GM21360 (cell line): ENCODE results near the gene TMEM121.

ENCODE experiments used
- ATAC-seq: cut with Tn5 transposase; IDR thresholded peaks from one replicate; pipeline ENCODE4 v1.9.1; 2021; ENCODE audit warnings: mild to moderate bottlenecking, moderate library complexity; ENCODE audit not compliant: unreplicated experiment

Gene TMEM121

DNA sequence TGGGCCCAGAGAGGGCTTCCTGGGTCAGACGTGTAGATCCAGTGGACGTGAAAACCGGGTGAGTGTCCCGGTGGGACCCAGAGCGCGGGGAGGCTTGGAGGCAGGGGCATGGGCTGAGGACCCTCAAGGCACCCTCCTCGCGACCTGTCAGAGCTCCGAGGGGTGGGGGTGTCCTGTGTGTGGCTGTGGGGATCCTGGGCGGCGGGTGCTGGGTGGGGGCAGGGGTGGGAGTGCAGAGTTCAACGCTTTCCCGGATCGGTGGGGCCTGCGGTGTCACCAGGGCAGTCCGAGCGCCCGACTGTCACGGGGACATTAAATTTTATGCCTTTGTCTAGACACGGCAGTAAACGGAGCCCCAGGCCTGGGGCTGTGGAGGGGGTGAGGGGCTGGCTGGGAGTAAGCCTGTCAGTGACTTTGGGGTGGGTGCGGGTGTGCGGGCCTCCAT lies 1.0 kb downstream of the TMEM121 start:
- ATAC-seq: no peak

DNA sequence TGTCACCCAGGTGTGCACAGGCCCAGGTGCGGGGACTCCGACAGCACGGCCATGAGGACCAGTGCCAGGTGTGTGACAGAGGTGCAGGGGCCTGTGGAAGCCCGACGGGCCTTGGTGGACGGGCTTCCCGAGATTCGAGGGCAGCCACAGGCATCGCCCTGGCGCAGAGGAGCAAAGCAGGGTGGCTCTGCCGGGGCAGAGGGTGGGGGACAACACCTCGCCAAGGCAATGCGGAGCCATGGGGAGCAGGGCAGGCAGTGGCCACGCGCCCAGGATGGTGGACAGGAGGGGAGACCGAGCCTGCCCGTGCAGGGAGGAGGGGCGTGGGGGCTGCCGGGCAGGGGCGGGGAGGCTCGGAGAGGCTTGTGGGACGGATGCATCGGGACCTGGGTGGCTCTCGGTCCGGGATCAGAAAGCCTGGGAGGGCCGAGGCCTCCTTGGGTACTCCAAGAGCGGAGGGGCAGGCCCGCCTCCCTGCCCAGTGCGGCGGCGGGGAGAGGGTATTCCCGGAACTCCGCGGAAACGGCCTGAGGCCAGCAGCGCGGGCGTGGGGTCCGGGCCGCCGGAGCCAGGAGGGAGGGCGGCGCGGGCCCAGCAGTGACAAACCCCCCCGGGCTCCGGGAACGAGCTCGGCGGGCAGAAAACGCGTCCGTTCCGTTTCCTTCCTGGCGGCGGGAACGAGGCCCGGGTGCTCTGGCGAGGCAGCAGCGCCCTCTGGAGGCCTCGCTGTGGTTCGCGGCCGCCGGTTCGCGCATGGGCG lies 1.6 kb downstream of the TMEM121 start:
- peak; percentile 50 for ATAC-seq

DNA sequence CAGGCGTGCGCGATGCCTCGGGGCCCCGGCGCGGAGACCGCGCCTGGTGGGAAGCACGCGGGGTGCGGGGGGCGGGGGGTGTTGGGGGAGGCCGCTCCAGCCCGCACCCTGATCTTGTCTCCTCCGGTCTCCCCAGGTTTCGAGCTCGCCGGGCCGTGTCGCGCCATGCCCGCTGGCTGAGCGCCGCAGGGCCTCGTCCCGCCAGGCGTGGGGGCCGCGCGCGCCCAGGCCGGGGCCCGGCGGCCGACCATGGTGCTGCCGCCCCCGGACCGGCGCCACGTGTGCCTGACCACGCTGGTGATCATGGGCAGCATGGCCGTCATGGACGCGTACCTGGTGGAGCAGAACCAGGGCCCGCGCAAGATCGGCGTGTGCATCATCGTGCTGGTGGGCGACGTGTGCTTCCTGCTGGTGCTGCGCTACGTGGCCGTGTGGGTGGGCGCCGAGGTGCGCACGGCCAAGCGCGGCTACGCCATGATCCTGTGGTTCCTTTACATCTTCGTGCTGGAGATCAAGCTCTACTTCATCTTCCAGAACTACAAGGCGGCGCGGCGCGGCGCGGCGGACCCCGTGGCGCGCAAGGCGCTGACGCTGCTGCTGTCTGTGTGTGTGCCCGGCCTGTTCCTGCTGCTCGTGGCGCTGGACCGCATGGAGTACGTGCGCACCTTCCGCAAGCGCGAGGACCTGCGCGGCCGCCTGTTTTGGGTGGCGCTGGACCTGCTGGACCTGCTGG lies 2.4 kb downstream of the TMEM121 start:
- ATAC-seq: no peak

DNA sequence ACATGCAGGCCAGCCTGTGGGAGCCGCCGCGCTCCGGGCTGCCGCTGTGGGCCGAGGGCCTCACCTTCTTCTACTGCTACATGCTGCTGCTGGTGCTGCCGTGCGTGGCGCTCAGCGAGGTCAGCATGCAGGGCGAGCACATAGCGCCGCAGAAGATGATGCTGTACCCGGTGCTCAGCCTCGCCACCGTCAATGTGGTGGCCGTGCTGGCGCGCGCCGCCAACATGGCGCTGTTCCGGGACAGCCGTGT lies 2.9 kb downstream of the TMEM121 start:
- ATAC-seq: no peak

DNA sequence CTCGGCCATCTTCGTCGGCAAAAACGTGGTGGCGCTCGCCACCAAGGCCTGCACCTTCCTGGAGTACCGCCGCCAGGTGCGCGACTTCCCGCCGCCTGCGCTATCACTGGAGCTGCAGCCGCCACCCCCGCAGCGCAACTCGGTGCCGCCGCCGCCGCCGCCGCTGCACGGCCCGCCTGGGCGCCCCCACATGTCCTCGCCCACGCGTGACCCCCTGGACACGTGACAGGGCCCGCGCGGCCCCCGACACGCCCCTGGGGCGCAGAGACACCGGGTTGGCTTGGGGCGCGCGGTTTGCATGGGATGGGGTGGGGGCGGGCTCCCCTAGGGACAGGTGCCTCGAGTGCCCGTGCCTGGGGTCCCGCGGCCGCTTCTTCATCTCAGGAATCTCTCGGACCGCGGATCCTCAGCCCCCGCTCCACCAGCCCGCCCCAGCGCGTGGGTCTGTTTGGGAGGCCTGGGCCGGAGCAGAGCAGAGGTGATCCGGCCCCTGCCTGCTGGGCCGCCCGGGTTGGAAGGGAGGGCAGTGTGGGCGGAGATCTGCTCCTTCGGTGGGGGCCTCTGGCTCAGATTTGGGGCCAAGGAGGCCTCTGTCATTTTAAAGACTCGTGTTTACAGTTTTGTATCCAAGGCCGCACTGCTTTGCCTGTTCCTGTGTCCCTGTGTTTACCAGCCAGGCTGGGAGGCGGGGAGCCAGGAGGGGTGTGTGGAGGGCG lies 3.3 kb downstream of the TMEM121 start:
- ATAC-seq: no peak

DNA sequence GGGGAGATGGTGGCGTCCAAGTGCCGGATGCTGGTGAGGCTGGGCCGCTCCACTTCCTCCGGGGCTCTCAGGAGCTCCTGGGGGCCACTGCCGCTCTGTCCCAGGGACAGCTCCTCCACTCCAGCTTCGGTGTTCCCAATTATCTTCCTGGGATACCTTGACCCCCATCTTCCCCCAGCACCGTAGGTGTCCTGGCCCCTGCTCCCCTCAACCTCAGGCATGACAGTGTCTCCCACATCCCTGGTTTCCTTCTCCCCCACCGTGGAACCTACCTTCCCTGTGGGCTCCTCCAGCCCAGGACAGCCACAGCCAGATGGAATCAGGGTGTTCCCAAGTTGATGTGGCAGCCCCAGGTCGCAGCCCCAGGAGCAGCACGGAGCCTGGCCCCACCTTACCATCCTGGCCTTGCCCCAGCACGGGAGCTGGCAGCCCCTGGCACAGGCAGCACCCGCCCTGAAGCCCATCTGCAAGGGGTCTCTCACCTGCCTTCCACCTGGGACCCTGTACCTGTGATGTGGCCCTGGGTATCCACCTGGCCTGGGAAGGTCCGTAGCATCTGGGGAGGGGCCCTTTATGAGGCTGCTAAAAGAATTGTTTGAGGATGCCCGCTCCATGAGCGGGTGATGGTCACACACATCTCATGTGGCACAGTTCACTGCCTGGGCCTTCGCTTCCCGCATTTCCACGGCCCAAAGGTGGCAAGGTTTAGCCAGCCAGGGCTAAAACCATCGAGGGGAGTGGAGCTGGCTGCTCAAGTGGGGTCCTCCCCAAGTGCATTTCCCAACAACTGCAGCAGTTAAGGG lies 4.1 kb downstream of the TMEM121 start:
- ATAC-seq: no peak

DNA sequence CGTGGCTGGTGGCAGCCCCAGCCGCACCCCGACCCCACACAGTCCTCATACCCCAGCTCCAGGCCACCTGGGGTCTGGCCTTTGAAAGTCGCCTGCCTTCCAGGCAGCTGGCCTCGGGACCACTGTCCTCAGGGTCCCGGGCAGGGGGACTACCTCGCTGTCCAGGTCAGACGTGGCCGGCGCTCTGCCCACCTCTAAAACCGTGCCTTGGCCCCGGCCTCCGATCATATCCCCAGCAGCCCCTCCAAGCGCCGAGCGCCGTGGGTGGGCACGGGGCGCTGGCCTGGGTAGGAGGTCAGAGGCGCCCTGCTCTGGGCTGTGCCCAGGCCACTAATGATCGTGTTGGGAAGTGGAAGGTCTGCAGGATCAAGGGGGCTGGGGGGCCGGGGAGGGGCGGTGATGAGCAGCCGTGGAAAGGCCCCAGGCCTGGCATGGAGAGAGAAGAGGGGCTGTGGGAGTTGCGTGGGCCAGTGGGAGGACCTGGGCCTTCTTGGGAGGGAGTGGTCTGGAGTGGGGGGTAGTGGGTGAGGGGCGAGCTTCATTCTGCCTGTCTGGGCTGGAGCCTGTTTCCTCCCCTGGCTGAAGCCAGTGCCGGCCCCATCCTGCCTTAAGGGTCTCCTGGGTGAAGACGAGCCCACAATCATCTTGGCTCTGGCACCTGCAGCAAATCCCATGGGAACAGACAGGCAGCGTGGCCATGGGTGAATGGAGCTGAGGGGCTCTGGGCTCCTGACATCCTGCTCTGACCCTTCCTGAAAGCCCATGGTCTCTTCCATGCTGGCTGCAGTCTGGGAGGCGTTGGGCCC lies 4.9 kb downstream of the TMEM121 start:
- ATAC-seq: no peak

DNA sequence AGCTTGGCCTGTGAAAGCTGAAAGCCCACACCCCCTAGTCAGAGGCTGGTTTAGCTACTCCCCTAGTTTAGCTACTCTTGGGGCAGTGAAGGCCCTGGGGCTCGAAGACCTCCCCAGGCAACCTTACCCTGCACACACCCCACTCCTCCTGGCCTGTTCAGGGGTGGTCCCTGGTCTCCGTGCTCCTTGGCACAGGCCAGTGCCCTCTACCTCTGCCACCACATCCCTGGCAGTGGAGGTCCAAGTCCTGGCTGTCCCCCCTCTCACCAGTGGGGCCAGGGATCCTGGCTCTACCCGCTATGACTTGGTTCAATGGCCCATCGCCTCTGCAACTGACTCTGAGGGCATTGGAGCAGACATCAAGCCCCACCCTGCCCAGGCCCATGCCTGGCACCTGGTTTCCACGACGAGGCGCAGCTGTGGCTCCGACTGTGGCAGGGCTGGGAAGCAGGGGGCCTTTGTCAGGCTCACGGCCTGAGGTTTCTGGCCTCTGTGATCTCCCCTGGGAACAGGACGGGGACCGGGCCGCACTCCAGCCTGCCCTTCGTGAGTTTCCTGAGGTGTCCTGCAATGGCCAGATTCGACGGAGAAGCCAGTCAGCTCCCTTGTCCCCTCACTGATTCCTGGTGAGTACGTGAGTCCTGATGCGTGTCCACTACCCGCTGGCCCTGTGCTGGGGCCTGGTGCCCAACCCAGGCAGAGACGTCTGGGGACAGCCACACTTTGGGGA lies 5.7 kb downstream of the TMEM121 start:
- no peak for ATAC-seq

DNA sequence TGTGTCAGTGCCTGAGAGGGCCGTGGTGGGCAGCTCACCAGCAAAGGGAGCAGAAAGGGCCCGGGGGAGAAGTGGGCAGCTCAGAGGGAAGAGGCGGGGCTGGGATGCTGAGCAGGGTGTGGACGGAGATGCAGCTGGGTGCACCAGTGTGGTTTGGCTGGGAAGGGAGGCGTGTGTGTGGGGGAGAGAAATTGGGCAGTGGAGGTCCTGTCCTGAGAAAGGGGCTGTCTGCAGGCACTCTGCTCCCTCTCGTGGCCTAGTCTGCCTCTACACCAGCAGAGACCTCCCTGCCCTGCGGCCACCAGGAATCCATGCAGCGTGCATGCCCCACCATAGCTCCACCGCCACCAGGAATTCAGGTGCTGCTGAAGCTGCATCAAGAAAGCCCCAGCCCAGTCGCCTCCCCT lies 6.4 kb downstream of the TMEM121 start:
- ATAC-seq: no peak

DNA sequence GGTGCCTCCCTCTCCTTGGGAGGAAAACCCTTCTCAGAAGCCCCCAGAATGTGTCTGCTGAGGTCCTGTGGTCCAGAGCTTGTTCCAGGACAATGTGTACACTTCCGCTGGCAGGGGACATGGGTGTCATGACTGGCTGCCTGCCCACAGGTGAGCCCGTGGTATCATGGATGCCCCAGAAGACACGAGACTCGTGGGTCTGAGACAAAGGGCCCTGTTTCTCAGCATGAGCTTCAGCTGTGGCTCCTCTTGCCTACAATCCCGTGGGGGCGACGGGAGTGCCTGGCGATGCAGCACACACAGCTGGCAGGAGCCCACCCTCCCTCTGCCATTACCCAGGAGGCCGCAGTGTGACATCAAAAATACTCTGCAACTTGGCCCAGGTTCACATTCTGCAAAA lies 7.0 kb downstream of the TMEM121 start:
- no peak for ATAC-seq

DNA sequence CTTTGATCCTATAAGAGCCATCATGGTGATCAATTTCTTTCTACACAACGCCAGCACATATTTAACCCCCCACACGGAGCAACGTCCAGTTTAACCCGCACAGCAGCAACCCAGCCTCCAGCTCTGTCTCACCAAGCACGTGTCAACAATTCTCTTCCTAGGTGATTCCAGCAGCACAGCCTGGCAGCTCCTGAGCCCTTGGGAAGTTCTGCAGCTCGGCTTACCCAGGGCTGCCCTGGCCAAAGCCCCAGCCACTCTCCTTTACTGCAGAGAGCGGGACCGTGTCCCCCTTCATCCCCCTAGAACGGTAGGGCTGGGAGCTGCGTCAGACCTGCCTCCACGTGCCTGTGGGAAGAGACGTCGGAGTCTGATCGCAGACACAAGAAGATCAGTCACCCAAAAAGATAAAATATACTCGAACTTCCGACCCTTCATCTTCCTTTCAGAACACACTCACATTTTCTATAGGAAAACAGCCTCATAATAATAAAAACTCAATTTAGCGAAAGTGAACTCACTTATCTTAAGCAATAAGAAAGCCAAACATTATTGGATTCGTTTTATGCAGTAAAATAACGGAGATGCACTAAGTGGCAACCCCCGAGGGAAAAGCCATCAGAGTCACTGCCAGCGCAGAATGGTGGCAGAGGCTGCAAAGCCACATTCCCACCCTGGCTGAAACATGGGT lies 7.6 kb downstream of the TMEM121 start:
- no peak for ATAC-seq

DNA sequence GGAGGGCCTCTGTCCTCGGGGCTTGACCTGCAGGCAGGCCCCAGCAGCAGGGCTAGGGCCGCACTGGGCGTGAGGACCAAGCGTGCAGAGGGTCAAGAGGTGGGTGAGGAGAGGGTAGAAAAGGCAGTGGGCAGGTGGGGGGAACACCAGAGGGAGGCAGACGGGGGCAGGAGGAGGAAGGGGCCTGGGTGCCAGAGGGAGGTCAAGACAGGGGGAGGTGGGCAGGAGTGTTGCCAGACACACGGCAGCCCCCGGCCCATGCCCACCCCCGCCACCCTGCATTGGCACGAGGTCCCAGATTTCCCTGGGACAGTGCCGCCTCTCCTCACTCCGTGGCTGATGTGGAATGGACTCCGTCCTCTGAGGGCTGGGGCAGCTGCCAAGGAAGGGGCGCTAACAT lies 8.2 kb downstream of the TMEM121 start:
- ATAC-seq: no peak

DNA sequence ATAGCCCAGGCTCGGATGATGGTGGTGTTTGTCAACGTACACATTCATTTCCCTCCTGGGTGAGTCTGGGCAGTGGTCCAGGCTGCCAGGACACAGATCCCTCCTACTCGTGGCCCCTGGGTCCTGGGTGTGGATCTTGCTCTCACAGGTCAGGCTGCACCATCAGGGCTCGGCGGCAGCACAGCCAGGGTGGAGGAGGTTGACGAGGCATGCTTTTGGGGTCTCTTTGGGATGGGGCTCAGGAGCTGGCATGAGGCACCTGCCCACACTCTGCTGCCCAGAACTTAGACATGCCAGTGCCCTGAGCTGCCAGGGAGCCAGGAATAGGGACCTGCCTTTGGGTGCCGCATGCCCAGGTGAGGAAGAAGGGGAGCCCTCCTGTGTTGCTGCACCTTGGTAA lies 9.7 kb downstream of the TMEM121 start:
- ATAC-seq: no peak

DNA sequence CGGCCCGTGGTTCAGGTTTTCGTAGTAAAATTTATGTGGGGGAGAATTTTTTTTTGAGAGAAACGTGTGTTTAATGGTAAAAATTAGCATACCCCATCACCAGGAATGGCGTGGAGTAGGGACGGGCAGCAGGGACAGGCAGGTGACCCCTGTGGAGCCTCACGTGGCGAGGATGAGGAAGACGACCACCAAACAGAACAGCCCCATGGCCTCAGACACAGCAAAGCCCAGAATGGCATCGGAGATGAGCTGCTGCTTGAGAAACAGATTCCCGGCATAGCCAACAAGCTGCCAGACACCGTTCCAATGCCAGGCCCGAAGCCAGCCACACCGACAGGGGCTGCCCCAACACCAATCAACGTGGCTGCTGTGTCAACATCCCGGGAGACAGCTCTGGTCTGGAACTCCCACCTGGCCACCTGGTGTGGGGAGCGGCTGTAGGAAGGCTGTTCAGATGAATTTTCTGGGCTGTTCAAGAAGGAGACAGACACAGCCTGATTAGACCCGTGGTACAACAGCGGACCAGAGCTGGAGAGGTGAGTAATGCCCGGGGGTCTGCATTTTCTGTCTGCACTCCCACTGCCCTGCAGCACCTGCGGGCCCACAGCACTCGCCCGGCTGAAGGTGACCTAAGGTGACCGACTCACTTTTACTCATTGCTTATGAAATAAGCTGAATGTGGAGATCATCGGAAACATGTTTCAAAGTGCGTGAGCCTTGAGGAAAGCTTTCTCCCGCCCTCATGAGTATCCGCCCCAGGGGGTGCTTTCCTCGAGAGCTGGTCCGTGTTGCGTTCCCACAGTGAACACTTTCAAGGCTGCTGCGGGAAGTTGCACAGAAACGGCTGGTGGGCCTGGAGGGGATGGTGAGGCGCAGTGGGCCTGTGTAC lies 10.6 kb downstream of the TMEM121 start:
- ATAC-seq: no peak

DNA sequence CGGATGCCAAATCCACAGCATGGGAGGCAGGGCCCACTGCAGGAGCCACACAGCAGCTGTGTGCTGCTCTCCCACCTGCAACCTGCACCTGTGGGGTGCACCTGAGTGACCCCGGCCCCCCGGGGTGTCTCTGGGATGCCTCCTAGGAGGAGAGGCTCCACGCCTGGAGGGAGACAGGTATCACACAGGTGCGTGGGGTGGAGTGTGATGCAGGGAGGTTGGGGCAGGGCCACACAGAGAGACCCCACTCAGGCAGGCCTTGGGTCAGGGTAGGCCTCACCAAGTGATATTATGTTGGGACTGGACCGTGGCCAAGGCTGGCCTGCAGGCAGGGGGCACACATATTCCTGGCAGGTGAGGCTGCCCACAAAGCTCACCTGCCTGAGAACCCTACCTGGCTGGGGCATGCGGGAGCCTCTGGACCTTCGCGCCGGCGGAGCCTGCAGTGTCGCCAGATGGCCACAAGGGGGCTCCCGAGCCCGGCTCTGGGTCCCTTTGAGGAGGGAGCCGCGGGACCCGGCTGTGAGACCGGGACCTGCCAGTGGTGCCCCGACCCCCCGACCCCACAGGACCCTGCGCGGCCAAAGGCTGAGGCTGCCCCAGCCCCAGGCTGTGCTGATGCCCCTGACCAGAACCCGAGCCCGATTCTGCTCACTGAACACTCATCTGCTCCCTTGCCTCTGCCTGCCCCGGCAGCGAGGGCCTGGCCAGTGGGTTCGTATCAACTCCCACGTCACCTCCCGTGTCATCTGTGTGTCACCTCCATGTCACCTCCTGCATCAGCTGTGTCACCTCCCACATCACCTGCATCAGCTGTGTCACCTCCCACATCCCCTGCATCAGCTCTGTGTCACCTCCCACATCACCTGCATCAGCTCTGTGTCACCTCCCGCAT lies 11.4 kb downstream of the TMEM121 start:
- ATAC-seq: no peak

DNA sequence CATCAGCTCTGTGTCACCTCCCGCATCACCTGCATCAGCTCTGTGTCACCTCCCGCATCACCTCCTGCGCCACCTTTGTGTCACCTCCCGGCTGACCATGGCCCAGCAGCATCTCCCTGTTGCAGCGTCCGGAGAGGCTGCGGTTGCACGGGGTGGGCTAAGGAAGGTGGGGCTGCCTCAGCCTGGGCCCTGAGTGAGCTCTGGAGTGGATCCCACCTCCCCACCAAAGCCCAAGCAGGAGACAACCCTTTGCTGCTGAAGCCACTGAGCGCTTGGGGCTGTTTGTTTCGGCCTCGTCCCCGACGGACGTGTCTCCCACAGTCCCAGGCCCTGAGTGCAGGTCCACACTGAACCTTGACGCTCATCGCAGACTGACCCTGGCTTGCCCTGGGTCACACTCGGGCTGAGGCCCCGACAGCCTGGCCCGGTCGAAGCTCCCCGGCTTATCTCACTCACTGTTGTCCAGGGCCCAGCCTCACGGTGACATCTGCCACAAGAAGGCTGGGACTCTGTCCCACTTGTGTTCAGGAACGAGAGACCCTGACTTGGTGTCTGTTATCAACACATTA lies 12.2 kb downstream of the TMEM121 start:
- ATAC-seq: no peak

DNA sequence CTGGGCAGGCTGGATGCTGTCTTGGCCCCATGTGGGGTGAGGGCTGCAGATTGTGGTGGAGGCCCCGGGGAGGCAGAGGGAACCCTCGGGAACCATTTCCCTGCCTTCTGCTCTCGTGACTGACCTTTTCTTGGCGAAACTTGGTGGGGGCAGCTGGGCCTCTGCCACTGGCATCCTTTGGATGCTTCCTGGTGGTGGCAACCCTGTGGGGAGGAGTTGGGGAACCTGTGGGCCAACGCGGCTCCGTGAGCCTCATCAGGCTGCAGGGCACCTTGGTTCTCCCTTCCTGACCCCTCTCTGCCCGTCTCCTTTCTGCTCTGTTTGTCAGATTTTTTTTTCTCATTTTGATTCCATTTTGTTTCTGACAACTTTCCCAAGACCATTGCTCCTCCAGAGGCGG lies 14.4 kb downstream of the TMEM121 start:
- ATAC-seq: no peak
